GM19240 (cell line): Measurements from ENCODE around the gene KRT37.

Experiments
- DNase-seq: peaks from one replicate; pipeline ENCODE4 v3.0.0; 2011; ENCODE audit warnings: low spot score; ENCODE audit not compliant: insufficient read length

Gene KRT37

GRCh38 chr17:41424111-41424635 lies at the start of gene KRT37:
TSS of gene KRT37 (minus strand) at chr17:41424585. CDS start at chr17:41424523, 62 bp downstream.
- DNase-seq, result no peak

DNA sequence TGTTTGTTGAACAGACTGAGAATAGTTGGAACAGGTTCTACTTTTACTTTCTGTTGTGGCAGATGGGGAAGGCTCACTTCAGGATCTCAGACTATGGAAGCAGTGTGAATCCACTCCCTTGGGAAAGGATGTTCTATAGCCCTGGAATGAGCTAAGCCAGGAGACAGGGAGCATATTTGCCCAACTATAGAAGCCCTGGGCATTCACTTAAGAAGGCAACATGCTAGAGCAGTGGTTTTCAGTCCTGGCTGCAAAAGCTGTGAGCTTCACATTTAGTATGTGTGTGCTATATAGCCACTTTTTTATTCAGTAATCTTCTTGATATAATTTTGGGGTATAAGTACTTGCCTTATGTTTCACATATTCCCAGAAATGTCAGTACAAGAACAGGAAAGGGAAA lies 44.0 kb upstream of the KRT37 start:
- DNase-seq, result no peak

GRCh38 chr17:41467561-41467960 lies 43.2 kb upstream of the KRT37 start:
- DNase-seq, result no peak

GRCh38 chr17:41466988-41467387 lies 42.6 kb upstream of the KRT37 start, which contains the start of gene KRT32:
TSS of gene KRT32 (minus strand) at chr17:41467386. CDS start at chr17:41467325, 61 bp downstream.
- no peak for DNase-seq

GRCh38 chr17:41464682-41465081 lies 40.3 kb upstream of the KRT37 start:
- DNase-seq, result no peak

DNA sequence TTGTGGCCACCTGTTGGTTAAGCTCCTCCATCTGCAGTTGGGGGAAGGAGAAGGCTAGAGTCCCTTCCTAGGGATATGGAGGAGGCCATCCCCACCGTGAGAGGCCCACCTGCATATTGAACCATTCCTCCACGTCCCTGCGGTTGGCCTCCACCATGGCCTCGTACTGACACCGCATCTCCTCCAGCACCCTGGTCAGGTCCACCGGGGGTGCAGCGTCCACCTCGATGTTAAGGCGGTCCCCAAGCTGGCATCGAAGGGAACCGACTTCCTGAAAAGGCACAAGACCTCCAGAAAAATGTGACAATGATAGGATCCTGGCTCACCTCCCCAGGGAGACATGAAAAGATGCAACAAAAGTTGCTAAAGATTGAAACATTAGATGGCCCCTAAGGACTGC lies 39.8 kb upstream of the KRT37 start:
- DNase-seq, result no peak

- no peak for DNase-seq
Observed at GRCh38 chr17:41463746-41464145, 39.4 kb upstream of the KRT37 start.

DNA sequence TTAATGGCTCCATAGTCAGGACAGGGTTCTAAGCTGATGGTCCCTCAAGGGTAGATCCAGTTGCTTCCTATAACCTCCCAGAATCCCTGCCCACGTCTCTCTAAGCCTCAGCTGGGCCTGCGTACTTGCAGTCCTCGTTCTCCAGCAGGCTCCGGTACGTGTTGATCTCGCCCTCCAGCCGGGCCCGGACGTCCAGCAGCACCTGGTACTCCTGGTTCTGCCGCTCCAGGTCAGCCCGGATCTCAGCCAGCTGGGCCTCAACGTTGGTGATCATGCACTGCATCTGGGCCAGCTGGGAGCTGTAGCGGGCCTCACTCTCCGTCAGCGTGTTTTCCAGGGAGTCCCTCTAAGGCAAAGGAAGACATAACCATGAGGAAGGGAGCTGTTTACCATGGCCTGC lies 38.3 kb upstream of the KRT37 start:
- no peak for DNase-seq

DNA sequence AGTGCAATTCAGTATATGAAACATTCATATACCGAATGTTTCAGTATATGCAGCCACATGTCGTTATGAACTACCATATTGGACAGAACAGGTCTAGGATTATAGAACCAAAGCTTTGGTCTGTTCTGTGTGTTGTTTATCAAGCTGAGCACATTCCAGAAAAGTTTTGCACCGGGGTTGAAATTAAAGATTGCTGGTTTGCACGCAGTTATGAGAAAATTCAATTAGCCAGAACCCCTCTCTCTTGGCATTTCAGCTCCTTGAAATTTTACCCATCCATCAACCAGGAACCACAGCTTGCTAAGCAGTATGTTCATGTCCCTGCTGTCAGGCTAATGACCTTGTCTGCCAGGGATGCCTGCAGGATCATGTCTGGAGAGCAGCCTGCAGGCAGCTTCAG lies 33.3 kb upstream of the KRT37 start:
- DNase-seq, result no peak

DNA sequence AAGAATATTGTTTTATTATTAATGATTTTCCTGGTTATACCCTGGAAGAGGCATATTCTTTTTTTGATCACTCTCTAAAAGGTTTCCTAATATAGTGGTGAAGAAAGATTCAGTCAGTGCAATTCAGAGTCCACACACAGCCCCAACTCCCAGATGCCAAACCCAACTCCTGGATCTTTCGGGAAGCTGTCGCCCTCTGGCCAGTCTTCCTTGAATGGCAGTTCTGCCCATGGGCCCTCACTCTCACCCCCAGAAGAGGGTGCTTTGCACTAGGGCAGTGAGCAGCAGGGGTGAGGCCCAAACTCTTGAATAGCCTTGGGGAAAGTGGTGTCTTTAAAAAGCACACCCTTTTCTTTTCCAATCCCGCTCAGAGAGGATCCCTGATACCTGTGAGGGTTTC lies 31.8 kb upstream of the KRT37 start:
- no peak for DNase-seq

- no peak for DNase-seq
Observed at GRCh38 chr17:41455236-41455635, 30.9 kb upstream of the KRT37 start.

GRCh38 chr17:41453066-41453465 lies 28.7 kb upstream of the KRT37 start:
- DNase-seq, result no peak

DNA sequence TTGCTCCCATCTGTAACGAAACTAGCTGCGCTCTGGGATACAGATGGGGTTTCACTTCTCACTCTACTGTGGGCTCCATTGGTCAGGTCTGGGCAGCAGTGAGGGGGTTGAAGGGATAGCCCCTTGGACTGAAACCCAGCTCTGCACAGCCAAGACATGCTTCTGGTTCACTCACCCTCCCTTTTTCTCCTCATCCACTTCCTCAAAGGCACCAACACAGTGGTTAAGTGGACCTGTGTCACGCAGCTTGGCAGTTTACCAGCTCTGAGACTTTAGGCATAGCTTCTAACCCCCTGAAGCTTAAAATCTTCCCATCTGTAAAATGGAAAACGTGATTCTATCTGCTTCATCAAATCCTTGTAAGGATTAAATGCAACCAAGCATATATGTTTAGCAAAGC lies 27.9 kb upstream of the KRT37 start:
- DNase-seq, result no peak

DNA sequence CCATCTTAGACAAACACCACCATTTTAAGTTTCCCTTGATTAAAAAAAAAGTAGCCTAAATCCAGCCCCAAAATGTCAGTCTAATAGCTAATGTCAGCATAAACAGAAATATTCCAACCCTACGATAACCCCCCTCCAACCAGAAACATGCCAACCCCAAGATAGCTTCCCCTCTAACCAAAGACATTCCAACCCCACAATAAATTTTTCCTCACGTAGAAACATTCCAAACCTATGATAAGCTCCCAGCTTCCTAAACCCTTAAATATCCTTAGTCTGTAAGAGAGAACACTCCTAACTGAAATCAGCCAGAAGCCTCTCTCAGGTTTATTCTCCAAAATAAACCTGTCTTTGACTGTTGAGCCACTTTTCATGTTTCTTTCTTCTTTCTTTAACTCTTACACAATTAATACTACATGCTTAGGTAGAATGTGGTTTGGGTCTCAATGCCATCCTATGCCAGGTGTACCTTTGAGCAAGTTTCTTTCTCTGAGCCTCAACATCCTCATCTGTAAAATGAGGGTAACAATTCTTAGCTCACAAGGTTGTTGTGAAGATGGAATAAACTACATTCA lies 26.9 kb upstream of the KRT37 start:
- DNase-seq, result no peak

DNA sequence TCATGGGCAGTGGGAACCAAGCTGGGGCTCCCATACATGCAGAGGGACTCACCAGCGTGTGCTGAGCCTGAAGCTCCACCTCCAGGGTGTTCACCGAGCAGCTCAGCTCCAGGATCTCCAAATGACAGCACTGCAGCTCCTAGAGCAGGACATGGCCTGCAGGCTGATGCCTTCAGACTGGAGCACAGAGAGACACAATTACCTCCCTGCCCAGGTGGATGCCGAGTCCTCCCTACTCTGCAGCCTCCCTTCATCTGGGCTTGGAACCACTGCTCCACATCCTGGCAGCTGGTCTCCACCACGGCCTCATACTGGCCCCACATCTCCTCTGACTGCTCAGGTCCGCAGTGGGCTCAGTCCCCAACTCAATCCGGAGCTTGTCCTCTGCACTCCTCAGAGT lies 24.6 kb upstream of the KRT37 start:
- DNase-seq, result no peak

DNA sequence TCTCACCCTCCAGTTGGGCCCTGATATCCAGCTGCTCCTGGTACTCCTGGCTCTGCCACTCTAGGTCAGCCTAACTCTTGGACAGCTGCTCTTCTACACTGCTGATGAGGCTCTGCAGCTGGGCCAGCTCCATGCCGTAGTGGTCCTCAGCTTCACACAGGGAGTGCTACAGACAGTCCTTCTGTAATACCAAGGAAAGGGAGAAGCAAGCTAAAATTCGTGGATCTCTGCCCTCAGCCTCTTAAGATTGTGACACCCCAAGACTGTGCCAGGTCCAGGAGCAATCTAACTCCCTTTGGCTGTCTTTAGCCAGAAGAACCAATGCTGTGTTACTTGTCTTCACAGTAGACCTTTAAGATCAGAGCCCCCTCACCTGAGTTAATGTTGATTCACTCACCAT lies 24.1 kb upstream of the KRT37 start:
- DNase-seq, result no peak

DNA sequence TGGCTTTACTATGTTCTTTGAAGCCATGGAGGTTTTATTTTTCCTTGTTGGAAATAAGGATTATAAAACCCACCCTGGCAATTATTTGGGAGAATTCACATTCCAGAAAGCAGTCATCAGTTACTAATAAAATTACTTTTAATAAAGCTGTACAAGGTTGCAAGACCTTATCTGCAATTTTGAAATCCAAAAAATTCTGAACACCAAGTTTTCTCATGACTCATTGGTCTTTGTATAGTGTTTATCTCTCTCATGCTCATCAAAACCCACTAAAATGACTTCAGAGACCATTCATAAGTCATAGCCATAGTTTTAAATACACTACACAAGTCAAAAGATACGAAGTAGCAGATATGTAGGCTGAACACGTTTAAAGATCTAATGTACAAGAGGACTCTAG lies 22.4 kb upstream of the KRT37 start:
- DNase-seq, result no peak

GRCh38 chr17:41444640-41445039 lies 20.3 kb upstream of the KRT37 start:
- no peak for DNase-seq

DNA sequence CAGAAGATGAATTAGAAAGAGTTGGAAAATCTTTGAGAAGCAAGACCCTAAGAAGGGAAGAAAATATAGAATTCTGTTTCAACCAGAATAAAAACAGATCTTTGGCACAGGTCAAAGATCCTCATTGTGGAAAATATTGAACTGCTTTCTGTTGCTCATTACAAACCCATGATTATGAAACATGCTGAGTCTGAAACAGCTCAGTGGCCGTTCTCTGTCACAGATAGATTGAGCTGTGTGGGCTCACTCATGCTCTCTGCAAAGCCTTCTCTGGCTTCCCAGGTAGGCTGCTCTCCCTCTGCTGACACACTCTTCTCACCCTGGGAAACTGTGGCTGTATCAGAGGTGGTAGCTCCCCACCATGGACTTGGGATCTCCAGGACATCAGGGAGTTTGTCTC lies 19.8 kb upstream of the KRT37 start:
- DNase-seq, result no peak

DNA sequence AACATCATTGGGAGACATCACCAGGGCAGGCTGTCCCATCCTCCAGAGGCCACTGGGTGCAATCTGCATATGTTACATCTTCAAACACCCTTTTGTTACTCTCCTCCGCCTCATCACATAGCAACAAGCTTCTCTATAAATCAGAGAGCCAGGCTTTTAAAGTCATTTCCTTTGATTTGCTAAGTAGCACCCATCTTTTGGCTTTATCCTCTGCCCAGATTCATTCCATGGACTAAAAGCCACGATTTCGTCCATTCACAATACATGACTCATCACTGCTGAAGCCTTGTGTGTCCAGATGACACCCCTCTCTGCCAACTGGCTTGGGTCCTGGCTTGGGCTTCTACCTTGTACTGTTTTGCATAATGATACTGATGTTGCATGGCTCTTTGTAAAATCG lies 18.4 kb upstream of the KRT37 start:
- DNase-seq, result no peak

DNA sequence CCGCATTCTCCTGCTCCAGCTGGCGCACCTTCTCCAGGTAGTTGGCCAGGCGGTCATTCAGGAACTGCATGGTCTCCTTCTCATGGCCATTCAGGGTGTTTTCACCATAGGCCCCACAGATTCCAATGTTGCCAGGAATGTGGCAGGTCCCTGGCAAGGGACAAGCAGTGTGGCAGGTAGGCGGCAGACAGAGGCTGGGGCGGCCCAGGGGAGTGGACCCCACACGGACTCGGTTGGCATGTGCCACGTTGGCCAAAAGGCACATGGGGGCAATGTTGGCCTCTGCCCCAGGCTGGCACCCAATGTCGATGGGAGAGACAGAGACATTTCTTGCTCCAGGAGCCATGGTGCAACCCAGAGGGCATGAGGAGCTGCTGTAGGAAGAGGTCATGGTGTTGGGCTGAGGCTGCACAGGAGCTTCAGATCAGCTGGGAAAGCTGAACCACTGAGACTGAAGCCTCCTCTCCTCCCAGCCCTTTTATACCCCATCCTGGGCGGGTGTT lies 16.2 kb upstream of the KRT37 start, which contains the start of gene KRT38:
TSS of gene KRT38 (minus strand) at position 453 of the 503 bp plus-strand sequence. CDS start at position 391, 62 bp downstream.
- DNase-seq, result no peak

GRCh38 chr17:41439375-41439774 lies 15.0 kb upstream of the KRT37 start:
- no peak for DNase-seq

GRCh38 chr17:41437769-41438168 lies 13.4 kb upstream of the KRT37 start:
- no peak for DNase-seq
